Esophagus (tissue), 2 donors: ENCODE data around the gene ISM2. TPM values are rescaled to one million over a fixed set of nuclear protein-coding genes. Genes with fewer than 3 reads are reported as not detected.

Experiments used
- polyA plus RNA-seq, 2 donors: library from polyadenylated mRNA; stranded (reverse); fragments of 200-250 nt; gene quantifications; one replicate each; pipeline ENCODE4 v1.2.3, GENCODE V29; 2013
- donor health status: healthy with polysubstance abuse.
- donor health status: Bipolar disorder and iron deficiency.

The ISM2 gene
- polyA plus RNA-seq, 2 donors: 0.12 to 0.16 TPM

Other genes starting within 250 kb of the ISM2 start
- gene NGB, start 227.6 kb downstream of the ISM2 start, polyA plus RNA-seq: under 1 TPM in 1 of 2 donors, not detected in 1; 0.04 TPM
- 10 to 100 TPM in 1 of 2 donors, 1 to 10 TPM in 1; 5.8 to 11.5 TPM for gene POMT2, start 177.9 kb downstream of the ISM2 start, polyA plus RNA-seq
- 10 to 100 TPM; 22.2 to 34.2 TPM for gene GSTZ1, start 177.8 kb downstream of the ISM2 start, polyA plus RNA-seq
- gene TMED8, start 121.7 kb downstream of the ISM2 start, polyA plus RNA-seq: 1 to 10 TPM; 1.5 to 2.0 TPM
- gene SAMD15, start 121.4 kb downstream of the ISM2 start, polyA plus RNA-seq: under 1 TPM; 0.34 to 0.41 TPM
- gene NOXRED1, start 75.3 kb downstream of the ISM2 start, polyA plus RNA-seq: under 1 TPM; 0.09 to 0.22 TPM
- 1 to 10 TPM; 7.5 to 10.0 TPM for gene VIPAS39, start 41.2 kb downstream of the ISM2 start, polyA plus RNA-seq
- 10 to 100 TPM; 75.4 to 97.4 TPM for gene AHSA1, start 40.7 kb downstream of the ISM2 start, polyA plus RNA-seq
- 10 to 100 TPM; 14.1 to 16.3 TPM for gene SPTLC2, start 117.8 kb upstream of the ISM2 start, polyA plus RNA-seq
- gene ALKBH1, start 209.2 kb upstream of the ISM2 start, polyA plus RNA-seq: 1 to 10 TPM; 3.2 to 5.8 TPM
- gene SLIRP, start 209.3 kb upstream of the ISM2 start, polyA plus RNA-seq: 100 to 1,000 TPM; 310 to 442 TPM